ENCODE data around the gene TRAPPC3.
A peak's percentile ranks its signal among the peaks of the same experiment; 100 is the strongest.

The TRAPPC3 gene

DNA sequence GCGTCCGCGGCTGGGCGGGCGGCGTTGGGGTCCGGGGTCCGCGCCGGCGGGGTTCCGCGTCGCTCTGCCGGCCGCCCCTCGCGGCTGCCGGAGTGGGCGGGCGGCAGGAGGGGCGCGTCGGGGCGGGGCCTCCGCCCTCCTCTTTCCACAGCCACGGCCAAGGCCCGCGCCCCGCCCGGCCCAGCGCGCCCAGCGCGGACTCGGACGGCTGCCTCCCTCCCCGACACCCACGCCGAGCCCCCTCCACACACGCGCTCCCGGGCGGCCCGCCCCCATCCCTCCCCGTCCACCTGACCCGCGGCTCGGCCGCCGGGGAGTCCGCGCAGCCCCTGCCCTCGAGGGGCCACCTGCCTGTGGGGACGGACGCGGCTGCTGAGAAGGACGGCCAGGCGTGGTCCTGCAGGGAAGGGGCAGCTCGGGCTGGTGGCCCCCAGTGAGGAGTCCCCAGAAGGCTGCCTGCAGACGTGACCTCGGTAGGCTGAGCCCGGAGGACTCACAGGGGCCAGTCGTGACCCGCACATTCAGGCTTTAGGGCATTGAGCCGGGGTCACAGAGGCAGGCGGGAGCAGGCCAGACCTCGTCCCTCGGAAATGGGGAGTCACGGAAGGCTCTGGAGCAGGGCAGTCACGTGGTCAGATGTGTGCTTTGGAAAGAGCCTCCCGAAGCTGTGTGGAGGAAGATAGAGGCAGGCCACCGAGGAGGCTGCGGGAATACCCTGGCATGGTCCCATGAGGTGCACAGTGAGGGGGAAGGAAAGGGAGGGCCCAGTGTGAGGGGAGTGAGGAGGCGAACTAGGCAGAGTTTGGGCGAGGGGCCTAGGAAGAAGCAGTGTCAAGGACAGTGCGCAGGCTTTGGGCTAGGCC is 23.9 kb downstream of the TRAPPC3 start, which contains the start of gene COL8A2:
Gene COL8A2 (minus strand): TSS at position 94 of the 863 bp plus-strand sequence. CDS start 24,980 bp downstream, outside the sequence.
- no peak for DNase-seq

DNA sequence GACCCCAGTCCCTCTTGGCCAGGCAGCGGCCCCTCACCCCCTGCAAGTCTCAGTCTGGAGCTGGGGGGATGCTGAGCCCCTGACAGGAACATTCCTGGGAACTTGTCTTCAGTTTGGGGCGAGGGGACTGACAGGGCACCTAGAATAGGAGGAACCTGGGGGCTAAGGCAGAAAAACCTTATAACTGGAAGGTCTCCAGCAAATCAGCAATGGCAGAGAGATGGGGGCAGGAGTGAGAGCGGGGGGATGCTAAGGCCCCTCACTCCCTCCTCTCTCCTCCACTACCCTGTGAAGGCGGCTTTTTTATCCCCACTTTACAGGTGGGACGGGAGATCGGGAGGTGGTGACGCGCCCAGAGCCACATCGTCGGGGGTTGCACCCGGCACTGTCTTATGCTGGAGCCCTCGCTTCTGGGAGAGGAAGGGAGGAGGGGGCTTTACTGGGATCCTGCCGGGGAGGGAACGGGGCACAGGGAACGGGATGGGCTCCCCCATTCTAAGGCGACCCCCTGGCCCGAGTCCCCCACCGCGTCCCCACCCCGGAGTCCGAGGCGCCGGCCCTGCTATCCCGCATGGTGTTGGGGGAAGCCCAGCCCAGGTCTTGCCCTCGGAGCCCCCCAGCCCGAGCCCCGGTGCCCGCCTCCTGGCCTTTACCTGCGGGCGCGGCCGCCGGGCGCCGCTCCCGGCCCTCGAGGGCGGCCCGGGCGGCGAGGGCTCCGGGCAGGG is 24.7 kb downstream of the TRAPPC3 start:
- DNase-seq: no peak

DNA sequence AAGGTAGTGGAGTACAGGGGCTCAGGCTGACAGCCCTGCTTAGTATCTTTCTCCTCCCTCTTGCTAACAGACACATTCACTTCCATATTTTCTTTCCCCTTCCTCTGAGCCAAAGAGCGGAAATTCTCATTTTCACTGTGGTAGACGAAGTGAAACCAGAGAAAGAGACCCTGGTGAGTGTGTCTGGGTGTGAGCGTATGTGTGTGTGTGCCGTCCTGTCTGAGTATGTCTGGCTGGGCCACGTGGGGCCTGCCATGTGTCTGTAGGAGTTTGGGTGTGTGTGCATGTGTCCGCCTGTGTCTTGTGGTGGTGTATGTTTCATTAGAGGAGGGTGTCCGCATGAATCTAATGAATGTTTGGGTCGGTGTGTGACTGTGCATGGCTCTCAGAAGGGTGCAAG is 25.9 kb downstream of the TRAPPC3 start:
- DNase-seq: no peak

DNA sequence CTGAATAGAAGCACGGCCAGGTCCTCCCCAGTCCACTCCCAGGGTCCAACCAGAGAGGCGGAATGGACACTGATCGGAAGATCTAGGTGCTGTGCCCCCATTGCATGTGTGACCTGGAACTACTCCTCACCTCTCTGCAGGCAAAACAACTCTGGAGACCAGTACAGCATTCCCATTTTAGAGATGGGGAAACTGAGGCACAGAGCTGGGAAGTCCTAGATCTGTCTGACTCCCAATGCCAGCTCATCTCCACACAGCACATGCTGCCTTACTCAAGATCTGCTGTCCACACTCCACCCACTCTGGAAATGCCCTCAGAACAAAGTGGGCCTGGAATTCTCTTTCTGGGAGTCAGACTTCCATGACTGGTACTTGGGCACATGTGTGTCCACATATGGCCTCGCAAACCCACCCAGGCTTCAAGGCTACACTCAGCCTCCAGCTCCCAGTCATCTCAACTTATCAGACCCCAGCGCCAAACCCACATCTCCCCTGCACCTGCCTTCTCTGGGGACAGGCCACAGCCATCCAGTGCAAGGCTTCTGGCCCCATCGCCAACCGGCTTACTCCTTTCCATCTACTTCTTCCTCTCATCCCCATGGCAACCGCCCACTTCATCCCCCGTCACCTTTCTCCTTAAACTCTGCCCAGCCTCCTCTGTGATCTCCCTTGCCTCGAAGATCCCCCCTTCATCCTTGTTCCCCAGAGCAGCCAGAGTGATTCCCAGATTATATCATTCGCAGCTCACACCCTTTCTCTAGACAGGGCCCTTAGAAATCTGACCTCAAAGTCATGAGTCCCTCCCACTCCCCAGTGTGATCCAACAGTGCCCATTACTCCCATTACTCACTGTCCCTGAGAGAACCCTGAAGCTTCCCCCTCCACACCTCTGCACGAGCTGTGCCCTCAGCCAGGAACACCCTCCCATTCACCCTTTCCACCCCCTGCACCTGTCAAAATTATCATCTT is 26.9 kb downstream of the TRAPPC3 start:
- no peak for DNase-seq

DNA sequence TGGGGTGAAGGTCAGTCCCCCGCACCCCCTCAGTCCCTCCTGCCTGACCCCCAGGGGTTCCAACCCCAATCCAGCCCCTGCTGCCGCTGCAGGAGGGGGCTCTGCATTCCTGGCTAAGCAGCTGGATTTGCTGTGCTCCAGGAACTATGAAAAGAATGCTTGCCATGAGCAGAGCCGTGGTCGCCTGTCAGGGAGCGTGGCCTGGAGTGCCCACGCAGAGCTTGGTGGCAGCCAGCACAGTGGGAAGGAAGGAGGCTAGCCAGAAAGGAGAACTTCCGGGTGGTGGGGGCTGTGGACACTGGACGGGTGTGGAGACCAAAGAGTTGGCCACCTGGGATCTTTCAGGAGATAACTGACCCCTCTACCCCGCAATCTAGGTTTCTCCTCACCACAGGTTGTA is 29.8 kb downstream of the TRAPPC3 start:
- DNase-seq: no peak

DNA sequence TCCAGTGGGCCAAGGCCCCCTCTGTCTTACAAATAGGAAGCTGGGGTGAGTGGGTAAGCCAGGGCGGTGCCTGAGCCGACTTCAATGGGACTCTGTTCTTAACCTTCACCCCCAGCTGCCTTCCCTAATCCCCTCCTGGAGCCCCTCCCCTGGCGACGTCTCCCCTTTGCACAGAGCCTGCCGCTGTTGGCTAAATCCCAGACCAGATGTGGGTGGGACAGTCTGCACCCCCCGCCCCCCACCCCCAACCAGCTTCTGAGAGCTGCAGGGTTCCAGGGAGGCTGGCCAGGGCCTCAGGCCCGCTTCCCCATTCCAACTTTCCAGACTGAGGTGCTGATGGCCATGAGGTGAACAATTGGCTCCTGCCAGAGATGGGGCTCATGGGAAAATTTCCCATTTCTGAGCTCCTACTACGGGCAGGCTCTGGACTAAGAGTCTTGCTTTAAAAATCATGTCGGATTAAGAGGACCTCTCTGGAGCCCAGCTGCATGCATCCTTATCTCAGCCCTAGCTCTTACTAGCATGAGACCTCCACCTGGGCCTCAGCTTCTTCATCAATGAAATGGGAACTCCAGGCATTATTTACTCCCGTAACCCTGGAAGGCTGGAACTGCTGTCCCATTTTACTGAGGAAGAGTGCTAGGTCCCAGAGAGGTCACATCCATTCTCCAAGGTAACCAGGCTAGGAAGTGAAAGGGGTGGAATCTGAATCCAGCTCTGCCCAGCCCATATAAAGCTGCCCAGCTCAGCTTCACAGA is 30.7 kb downstream of the TRAPPC3 start:
- no peak for DNase-seq

DNA sequence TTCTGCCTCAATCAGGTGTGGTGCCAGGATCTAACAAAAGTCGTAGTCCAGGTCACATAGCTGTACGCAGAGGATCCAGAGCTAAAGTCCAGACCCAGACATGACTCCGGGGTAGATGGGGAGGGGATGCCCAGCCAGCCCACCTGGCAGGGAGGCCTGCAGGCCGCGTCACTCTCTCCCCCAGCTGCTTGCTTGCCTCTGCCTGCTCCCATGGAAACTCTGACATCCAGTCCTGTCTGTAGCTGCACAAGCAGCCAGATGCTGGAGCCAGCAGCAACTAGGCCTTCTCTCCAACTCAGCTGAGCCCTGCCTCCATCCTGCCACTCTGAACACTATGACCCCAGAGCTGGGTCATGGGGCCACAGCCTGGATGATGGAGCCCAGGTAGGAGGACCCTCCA is 32.4 kb downstream of the TRAPPC3 start:
- DNase-seq: no peak

DNA sequence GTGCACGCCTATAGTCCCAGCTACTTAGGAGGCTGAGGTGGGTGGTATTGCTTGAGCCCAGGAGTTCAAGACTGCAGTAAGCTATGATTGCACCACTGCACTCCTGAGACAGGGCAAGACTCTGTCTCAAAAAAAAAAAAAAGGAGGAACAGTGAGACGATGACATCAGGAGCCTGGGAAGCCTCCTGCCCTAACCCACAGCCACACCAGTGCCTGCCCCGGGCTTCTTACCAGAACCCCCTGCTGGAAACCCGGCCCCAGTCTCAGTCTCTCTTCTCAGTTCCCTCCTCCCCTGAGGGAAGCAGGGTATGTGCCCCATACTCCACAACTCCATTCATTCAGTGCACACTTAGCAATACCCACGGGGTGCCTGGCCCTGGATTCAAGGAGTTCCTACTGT is 33.4 kb downstream of the TRAPPC3 start:
- DNase-seq: no peak

DNA sequence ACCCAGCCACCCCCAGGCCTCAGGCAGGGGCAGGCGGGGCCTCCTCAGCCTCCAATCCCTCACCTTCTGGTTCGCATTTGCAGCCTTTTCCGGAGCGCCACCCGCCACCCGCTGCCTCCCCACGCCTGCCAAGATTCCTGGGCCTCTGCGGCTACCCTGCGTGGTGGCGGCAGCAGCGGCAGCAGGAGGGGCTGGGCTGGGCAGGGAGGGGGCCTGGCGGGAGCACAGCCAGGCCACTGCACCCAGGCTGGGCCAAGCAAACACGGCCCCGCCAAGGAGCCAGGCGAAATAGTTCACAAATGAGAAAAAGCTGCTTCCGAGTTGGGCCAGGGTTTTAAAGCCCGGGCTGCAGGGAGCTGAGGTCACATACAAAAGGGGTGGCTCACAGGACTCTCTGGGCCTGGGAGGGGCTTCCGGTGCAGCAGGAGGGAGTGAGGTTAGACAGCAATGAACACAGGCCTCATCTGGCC is 34.1 kb downstream of the TRAPPC3 start:
- DNase-seq: no peak

DNA sequence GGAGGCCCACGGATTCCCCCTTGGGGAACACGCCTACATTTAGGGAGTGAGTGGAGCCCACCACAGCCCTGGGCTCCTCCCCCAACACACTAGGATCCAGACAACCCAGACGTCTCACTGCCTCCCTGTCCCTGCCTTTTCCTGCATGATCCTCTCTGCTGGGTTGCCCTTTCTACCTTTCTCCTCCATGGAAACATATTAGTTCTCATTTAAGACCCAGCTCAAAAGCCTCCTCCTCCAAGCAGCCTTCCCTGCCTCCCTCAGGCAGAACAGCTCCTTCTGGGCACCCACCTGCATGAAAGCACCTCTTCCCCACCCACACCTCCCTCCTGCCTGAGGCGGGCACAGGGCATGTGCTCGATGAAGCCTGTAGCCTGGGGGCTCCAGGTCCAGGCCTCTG is 34.9 kb downstream of the TRAPPC3 start:
- no peak for DNase-seq

DNA sequence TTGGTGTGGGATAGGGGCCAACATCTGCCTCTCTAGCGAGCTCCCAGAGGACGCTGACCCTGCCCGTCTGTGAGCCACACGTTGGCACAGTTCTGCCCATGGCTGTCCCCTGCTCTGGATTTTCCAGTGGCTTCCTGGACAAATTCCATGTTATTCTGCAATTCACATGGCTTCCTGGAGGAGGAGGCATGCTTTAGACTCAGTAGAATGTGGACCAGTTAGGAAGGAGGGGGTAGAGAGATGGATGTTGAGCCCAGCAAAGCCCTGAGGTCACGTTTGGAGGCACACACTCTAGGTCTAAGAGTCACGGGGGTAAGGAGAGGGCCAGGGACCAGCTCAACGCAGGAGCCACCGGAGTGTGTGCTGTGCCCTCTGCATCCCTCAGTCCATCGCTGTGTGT is 36.5 kb downstream of the TRAPPC3 start:
- DNase-seq: no peak

DNA sequence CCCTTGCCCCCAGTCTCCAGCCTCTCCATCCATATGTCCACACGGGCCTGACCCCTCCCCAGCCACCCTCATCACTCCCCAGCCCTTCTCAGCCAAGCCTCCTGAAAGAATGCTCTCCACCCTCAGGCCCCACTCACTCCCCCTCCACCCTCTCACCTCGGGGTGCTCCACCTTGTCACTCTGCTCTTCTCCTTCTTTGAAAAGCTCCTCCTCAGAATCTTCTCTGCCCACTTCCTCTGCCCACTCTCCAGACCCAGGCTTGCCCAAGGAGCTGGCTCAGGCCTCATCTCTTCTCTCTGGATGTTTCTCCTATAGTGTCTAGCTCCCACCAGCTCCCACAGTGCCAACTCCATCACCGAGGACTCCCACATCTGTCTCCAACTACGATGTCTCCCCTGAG is 38.1 kb downstream of the TRAPPC3 start:
- DNase-seq: no peak

DNA sequence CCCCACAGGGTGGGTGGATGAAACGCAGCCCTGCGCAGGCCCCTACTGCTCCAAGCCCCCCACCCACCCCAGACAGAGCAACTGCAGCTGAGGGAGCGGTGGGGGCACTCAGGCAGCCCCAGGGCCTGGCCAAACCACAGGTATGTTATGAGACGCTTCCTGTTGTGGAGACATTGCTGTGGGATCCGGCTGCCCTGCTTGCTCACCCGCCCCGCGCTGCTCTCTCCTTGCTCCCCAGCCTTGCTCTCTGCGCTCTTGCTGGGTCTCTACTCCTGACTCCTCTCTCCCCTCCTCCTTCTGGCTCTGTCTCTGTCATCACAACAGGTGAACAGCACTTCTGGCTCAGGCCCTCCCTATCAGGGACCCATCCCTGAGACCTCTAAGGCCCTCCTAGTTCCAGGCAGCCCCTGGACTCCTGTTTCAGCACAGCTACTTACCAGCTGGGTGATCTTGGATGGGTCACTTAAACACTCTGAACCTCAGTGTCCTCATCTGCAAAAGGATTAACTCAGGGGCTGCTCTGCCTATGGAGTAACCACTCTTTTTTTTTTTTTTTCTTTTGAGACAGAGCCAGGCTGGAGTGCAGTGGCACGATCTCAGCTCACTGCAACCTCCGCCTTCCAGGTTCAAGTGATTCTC is 40.1 kb downstream of the TRAPPC3 start:
- peak; percentile 18 for DNase-seq

DNA sequence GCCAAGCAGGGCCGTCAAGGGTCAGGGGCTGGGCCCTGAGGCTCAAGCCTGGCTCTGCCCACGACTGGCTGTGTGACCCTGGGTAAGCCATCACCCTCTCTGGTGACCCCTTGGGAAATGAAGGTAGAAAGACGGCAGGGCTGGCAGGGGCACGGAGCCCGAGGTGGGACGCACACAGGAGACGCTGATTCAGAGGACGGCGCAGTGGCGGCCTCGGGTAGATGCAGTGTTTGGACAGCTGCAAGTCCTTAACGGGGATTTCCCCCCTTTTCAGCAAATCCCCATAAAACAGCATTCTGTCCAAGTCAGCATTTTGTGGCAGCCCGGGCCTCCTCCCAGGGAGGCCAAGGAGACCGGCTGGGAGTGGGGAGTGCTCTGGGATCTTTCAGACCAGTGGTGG is 41.0 kb downstream of the TRAPPC3 start:
- DNase-seq: no peak

DNA sequence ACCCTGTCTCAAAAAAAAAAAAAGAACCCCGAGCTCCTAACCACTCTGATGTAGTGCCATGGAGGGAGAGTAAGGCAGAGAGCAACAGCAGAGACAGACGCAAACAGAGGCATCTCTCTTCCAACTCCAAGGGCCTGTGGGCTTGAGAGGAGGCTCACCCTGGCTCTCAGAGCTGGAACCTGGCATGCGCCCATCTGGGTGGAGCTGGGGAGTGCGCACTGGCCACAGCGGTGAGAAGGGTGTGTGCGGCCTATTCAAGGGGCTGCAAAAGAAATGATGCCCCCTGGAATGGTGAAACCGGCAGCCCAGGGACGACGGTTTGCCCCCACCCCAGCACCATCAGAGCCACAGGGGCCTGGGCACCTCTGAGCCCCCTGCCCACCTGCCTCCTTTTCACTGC is 41.9 kb downstream of the TRAPPC3 start:
- no peak for DNase-seq

DNA sequence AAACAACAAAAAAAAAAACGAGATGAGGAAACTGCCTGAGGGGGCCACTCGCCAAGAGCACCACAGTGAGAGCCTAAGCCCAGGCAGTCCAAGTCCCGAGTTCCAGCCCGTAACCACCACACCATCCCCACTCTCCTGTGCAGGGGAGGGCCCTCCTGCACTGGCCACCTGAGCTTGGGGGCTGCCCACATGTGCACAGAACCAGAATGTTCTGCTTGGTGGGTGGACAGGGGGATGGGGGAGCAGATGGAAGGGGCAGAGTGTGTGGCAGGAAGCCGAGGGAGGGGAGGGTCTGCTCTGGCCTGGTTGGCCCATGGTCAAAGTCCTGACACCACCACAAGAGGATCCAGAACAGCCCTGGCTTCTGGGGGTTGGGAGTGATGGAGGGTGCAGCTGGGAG is 43.0 kb downstream of the TRAPPC3 start:
- DNase-seq: no peak

DNA sequence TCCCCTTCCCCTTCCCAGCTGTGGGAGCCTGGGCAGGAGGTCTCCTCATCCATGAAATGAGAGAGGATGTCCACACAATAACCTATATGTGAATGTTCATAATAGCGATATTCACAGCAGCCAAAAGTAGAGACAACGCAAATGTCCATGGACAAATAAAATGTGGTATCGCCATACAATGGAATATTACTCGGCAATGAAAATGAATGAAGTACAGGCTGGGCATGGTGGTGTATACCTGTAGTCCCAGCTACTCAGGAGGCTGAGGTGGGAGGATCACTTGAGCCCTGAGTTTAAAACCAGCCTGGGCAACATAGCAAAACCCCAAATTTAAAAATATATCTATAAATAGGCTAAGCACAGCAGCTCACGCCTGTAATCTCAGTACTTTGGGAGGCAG is 47.7 kb downstream of the TRAPPC3 start:
- no peak for DNase-seq

DNA sequence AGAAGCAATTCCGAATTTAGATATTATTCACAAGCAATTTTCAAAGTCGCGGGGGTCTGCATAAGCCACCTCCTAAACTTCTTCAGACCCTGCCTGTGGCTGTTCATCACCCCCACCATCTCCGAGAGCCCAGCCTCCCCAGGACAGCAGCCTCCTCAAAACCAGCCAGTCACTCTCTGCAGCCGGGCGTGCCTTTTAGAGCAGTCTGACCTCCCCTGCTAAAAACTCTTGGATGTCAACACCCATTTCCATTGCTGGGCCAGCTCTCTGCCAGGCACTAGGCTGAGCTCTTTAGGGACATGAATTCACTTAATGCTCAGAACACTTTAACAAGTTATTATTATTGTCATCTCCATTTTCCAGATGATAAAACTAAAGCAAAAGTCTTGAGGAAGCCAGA is 48.9 kb downstream of the TRAPPC3 start:
- no peak for DNase-seq

DNA sequence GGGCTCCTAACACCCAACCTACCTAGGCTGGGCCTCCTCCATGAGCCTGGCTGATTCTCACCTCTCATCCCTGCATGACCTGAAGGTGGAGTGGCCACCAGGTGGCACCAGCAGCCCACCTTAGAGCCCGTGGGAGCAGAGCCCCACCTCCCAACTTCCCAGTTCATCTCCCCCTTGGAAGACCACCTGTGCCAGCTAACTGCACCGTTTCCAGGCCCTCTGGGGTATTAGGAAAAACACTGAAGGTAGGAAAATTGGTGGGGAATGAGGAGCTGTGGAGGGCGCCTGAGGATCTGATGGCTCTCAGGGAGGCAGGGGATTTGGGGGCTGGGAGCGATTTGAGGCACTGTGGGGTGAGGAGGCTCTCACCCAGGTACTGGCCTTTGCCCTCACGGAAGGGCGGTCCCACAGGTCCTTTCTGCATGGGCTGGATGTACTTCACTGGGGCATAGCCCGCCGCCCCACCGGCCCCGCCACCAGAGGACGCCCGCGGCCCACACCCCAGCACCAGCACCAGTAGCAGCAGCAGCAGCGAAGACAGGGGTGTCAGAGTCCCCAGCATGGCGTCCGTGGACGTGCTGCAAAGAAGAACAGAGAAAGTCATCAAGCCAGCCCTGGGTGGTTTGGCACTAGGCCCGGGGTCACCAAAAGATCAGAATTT is 49.5 kb downstream of the TRAPPC3 start:
- peak; percentile 72 for DNase-seq

DNA sequence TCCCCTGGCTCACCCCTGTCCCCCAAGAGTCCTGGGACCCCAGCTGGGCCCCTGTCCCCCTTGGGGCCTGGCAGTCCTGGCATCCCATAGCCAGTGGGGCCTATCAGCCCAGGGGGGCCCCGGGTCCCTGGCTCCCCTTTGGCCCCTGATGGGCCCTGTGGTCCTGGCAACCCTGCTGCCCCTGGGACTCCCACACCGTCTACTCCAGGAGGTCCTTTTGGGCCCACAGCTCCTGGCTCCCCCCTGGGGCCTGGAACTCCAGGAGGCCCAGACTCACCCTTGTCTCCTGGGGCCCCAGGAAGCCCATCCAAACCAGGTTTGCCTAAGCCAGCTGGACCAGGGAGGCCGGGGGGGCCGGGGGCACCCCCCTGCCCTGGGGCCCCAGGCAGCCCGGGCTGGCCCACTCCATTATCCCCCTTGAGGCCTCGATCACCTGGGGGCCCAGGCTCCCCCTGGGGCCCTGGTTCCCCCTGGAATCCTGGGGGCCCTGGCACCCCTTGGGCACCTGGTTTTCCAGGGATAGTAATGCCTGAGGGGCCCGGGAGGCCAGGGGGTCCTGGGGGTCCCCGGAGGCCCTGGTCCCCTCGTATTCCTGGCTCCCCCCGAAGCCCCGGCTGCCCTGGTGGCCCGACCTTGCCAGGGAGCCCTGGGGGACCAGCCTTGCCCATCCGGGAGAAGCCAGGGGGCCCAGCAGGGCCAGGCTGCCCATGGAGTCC is 50.5 kb downstream of the TRAPPC3 start:
- DNase-seq: no peak
